Body of pancreas (tissue), 4 donors: ENCODE data around the gene GALNT9. TPM values are rescaled to one million over a fixed set of nuclear protein-coding genes. Genes with fewer than 3 reads are reported as not detected.
"Not testable (repeated sequence)": the region's sequence is repeated elsewhere in the genome, so short reads cannot be mapped to it uniquely, and the experiment has no call there.

Experiments
- ATAC-seq: fragments of 150-250 bp; one replicate; pipeline ENCODE4 v1.9.1; 2016
- DNase-seq, 4 donors: peaks; one replicate each; pipeline ENCODE4 v3.0.0-alpha.2; 2019
- H3K27ac ChIP-seq, 4 donors: fragments of 200-600 bp; sonication (generic); 1 replicate in 3 of 4; 2 replicates in 1 of 4; pipeline versions ENCODE4 v1.5.1 to v1.6.1; 2016 to 2019; ENCODE audit warnings: mild to moderate bottlenecking in 1 of 4, mixed read lengths in 1 of 4, moderate library complexity in 1 of 4
- H3K27me3 ChIP-seq, 2 donors: fragments of 200-600 bp; sonication (generic); one replicate each; pipeline ENCODE4 v1.6.0; 2016; ENCODE audit warnings: mild to moderate bottlenecking in 1 of 2
- H3K36me3 ChIP-seq, 2 donors: fragments of 200-600 bp; sonication (generic); replicated peaks in 1 of 2; 2 replicates each; pipeline ENCODE4 v1.5.1; 2016; ENCODE audit warnings: low read depth in 2 of 2; ENCODE audit not compliant: insufficient read depth in 1 of 2
- H3K4me1 ChIP-seq: fragments of 200-600 bp; sonication (generic); one replicate; pipeline ENCODE4 v1.6.0; 2016
- H3K4me3 ChIP-seq, 2 donors: fragments of 200-600 bp; sonication (generic); 1 replicate in 1 of 2; 2 replicates in 1 of 2; pipeline ENCODE4 v1.5.1; 2016 to 2019
- H3K9me3 ChIP-seq, 3 donors: fragments of 200-600 bp; sonication (generic); 1 replicate in 2 of 3; 2 replicates in 1 of 3; pipeline ENCODE4 v1.5.1; 2016
- POLR2A ChIP-seq, 3 donors: fragments of 450-650 bp; IDR thresholded peaks; one replicate each; pipeline ENCODE4 v1.6.1; 2016; ENCODE audit warnings: antibody characterized with exemption in 3 of 3, mild to moderate bottlenecking in 2 of 3
- WGBS, 2 donors: methylation state at CpG; one replicate each; pipeline ENCODE4 v1.1.5; 2017; 5-methylcytosine and 5-hydroxymethylcytosine counted together
- intact Hi-C: fragments of 100-400 bp; cut with DNase I; formaldehyde crosslinking; loops from one replicate; pipeline ENCODE4 v1.15.1; 2023
- total RNA-seq, 2 donors: library from RNA; depleted of rRNA; stranded (reverse); fragments of >200 nt; gene quantifications; one replicate each; pipeline ENCODE4 v1.1.0, GENCODE V29; 2016
- TF ChIP-seq, protein P1 (sequence below), 7 experiments: fragments of 450-650 bp in 4 of 7; fragments of 200-600 bp in 3 of 7; sonication (generic) in 3 of 7; IDR thresholded peaks; one replicate each; pipeline ENCODE4 v1.5.1; 2016 to 2019; ENCODE audit warnings: antibody characterized with exemption in 7 of 7

Gene GALNT9
- total RNA-seq: not detected

DNA sequence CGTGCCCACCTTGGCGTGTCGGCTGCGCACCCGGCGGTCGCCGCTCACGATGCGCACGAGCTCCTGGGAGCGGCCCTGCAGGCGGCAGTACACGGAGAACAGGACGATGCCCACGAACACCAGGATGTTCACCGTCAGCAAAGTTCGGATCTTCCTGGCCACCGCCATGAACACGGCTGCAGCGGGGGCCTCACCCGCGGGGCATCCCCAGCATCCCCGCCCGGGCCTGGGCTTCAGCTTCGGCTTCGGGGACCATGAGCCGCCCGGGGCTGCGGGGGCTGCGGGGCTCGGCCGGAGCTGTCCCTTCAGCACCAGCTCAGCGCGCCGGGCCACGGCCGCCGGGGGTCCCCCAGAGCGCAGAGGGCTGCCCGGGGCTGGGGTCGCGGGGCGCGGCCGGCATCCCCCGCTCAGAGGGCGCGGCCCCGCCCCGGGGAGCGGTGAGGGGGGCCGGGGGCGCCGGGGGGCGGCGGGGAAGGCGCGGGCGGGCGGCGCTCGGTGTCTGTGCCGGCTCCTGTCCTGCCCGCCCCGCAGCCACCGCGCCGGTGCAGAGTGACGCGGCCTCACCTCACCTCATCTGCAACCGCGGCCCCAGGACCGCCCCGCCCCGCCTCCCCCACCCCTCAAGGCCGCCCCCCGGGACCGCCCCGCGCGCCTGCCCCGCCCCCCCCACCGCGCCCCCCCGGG lies at the start of gene GALNT9:
TSS of gene GALNT9 (minus strand) at position 554 of the 684 bp plus-strand sequence. CDS start at position 168, 386 bp downstream.
- H3K9me3 ChIP-seq: no peaks in the 10 kb centered on the region
- DNase-seq (no peak), ATAC-seq (no peak)
- WGBS, 2 donors: 5% methylated on average over 26 of the region's 86 CpGs; no CpG with 5 or more reads in 1 of the 2 donors
- H3K4me1 ChIP-seq: no peaks in the 10 kb centered on the region
- H3K36me3 ChIP-seq: no peaks in the 10 kb centered on the region
- TF ChIP-seq, protein P1, sequence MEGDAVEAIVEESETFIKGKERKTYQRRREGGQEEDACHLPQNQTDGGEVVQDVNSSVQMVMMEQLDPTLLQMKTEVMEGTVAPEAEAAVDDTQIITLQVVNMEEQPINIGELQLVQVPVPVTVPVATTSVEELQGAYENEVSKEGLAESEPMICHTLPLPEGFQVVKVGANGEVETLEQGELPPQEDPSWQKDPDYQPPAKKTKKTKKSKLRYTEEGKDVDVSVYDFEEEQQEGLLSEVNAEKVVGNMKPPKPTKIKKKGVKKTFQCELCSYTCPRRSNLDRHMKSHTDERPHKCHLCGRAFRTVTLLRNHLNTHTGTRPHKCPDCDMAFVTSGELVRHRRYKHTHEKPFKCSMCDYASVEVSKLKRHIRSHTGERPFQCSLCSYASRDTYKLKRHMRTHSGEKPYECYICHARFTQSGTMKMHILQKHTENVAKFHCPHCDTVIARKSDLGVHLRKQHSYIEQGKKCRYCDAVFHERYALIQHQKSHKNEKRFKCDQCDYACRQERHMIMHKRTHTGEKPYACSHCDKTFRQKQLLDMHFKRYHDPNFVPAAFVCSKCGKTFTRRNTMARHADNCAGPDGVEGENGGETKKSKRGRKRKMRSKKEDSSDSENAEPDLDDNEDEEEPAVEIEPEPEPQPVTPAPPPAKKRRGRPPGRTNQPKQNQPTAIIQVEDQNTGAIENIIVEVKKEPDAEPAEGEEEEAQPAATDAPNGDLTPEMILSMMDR (IDR thresholded peaks at IDR 0.05): no peak
- TF ChIP-seq POLR2A (IDR thresholded peaks at IDR 0.05): no peak
- intact Hi-C loops: no loop called here
- no peak within 1 kb of the TSS for H3K27ac ChIP-seq
- H3K27me3 ChIP-seq: peaks cover 0 to 20% of the 10 kb centered on the region in 2 donors
- no peak within 1 kb of the TSS for H3K4me3 ChIP-seq

GRCh38 chr12:132379057-132379456 lies 49.7 kb upstream of the GALNT9 start:
- H3K27ac ChIP-seq, ATAC-seq, H3K9me3 ChIP-seq, H3K36me3 ChIP-seq, H3K4me1 ChIP-seq, DNase-seq, intact Hi-C loops, H3K4me3 ChIP-seq: not testable (repeated sequence)
- H3K27me3 ChIP-seq: peaks cover 0 to 27% of the 10 kb centered on the region in 2 donors
- 66% methylated on average over 6 of the region's 6 CpGs for WGBS, 2 donors

DNA sequence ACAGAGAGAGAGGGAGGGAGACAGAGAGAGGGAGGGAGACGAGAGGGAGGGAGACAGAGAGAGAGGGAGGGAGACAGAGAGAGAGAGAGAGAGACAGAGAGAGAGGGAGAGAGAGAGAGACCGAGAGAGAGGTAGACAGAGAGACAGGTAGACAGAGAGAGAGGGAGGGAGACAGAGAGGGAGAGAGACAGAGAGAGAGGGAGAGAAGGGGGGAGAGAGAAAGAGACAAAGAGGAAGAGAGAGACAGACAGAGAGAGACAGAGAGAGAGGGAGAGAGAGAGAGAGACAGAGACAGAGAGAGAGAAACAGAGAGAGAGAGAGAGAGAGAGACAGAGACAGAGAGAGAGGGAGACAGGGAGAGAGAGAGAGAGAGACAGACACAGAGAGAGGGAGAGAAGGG lies 47.8 kb upstream of the GALNT9 start:
- H3K36me3 ChIP-seq: no peaks in the 10 kb centered on the region
- H3K4me3 ChIP-seq: no peak overlapping the region
- H3K4me1 ChIP-seq: no peaks in the 10 kb centered on the region
- H3K9me3 ChIP-seq: no peaks in the 10 kb centered on the region
- peaks cover 0 to 31% of the 10 kb centered on the region in 2 donors for H3K27me3 ChIP-seq
- no peak for DNase-seq
- intact Hi-C loops: no loop called here
- no peak overlapping the region for H3K27ac ChIP-seq
- ATAC-seq: no peak
- no peak for TF ChIP-seq POLR2A (IDR thresholded peaks at IDR 0.05)
- TF ChIP-seq, protein P1 (IDR thresholded peaks at IDR 0.05): no peak
- WGBS, 2 donors: 28 to 38% methylated on average over 2 of the region's 2 CpGs

- H3K27me3 ChIP-seq: peaks cover 0 to 34% of the 10 kb centered on the region in 2 donors
- DNase-seq (no peak), ATAC-seq (no peak)
- intact Hi-C loops: no loop called here
- H3K9me3 ChIP-seq: no peaks in the 10 kb centered on the region
- WGBS, 2 donors: 34 to 40% methylated on average over 10 of the region's 10 CpGs
- no peaks in the 10 kb centered on the region for H3K4me1 ChIP-seq
- TF ChIP-seq POLR2A (IDR thresholded peaks at IDR 0.05): no peak
- TF ChIP-seq, protein P1 (IDR thresholded peaks at IDR 0.05): no peak
- no peak overlapping the region for H3K27ac ChIP-seq
- H3K4me3 ChIP-seq: no peak overlapping the region
- H3K36me3 ChIP-seq: no peaks in the 10 kb centered on the region
Observed at GRCh38 chr12:132376464-132376830, 47.1 kb upstream of the GALNT9 start.

DNA sequence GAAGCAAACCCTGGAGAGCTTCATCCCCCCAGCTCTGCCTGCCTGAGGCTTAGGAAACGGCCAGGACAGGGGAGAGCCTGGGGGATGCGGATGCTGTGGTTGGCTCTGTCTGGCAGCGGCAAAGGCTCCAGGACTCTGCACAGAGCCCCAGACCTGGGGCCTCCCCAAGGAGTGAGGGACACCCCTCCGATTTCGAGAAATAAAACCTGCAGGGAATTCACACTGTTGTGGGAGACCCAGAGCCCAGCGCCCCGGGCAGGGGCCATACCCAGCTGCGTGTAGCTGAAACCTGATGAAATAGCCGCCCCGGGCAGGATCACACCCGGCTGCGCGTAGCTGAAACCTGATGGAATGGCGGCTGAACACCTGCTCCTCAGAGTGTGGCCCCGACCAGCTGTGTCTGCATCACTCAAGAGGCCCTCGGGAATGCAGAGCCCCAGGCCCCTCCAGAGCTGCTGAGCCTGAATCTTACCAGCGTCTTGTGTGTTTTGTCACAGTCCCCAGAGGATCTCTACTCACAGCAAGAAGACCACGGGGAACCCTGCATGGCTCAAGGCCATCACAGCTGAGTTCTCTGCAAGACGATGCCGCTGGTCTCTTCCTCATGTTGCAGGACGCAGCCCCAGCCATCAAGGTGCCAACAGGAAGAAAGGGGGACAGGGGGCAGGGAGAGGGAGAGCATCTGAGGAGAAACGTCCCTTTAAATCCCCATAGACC lies 46.5 kb upstream of the GALNT9 start:
- Histone ChIP-seq H3K27ac (no peak overlapping the region), H3K4me3 (no peak overlapping the region), H3K4me1 (no peaks in the 10 kb centered on the region), H3K36me3 (no peaks in the 10 kb centered on the region), H3K27me3 (peaks cover 0 to 33% of the 10 kb centered on the region in 2 donors), H3K9me3 (no peaks in the 10 kb centered on the region)
- intact Hi-C loops: no loop called here
- no peak for DNase-seq
- ATAC-seq: no peak
- WGBS, 2 donors: 55 to 60% methylated on average over 19 to 21 of the region's 22 CpGs
- TF ChIP-seq, protein P1 (IDR thresholded peaks at IDR 0.05): no peak
- TF ChIP-seq POLR2A (IDR thresholded peaks at IDR 0.05): no peak
